Amniotic epithelial cell (primary cell): ENCODE results near the gene ATG9A.
"Not testable (repeated sequence)": the region's sequence is repeated elsewhere in the genome, so short reads cannot be mapped to it uniquely, and the experiment has no call there.

Experiments used
- DNase-seq: peaks from one replicate; pipeline ENCODE4 v3.0.0-alpha.2; 2010; ENCODE audit warnings: low read depth

Gene ATG9A

DNA sequence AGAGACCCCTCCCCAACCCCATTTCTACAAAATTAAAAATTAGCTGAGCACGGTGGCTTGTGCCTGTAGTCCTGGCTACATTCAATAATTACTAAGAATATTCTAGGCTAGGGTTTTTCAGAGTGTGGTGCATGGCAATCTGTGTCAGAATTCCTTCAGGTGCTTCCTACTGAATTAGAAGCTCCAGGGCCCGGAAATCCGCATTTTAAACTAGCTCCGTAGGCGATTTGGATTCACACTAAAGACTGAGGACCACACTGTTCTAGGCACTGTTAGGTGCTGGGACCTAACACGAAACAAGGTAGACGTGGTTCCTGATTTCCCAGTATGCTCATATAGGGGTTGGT lies 23.5 kb downstream of the ATG9A start:
- DNase-seq = no peak

DNA sequence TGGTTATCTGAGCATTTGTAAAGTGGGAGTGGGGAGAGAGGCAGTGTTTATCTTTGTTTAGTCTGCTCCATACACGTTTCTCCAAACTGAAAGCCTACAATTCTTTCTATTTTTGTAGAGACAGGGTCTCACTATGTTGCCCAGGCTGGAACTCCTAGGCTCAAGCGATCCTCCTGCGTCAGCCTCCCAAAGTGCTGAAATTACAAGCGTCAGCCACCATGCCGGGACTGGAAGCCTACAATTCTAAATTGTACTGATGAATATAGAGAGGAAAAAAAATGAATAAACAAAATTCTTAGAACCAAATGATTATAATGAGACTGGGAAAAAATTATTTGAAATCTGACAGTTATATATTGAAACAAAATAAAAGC lies 24.3 kb downstream of the ATG9A start:
- no peak for DNase-seq

DNA sequence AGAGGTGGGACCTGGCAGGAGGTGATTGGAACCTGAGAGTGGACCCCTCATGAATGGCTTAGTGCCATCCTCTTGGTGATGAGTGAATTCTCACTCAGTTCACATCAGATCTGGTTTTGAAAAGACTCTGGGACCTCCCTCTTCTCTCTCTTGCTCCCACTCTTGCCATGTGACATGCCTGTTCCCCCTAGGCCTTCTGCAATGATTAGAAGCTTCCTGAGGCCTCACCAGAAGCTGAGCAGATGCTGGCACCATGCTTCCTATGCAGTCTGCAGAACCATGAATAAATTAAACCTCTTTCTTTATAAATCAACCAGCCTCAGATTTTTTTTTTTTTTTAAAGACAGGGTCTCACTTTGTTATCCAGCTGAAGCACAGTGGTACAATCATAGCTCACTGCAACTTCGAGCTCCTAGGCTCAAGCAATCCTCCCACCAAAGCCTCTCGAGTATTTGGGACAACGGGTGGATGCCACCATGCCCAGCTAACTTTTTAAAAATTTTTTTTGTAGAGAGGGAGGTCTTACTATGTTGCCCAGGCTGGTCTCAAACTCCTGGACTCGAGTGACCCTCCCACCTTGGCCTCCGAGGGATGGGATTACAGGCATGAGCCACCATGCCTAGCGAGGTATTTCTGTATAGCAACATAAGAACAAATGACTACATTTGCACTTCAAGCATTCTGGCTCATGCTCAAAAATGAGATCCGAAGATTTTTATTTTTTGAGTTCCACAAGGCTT lies 24.8 kb downstream of the ATG9A start:
- DNase-seq = no peak

DNA sequence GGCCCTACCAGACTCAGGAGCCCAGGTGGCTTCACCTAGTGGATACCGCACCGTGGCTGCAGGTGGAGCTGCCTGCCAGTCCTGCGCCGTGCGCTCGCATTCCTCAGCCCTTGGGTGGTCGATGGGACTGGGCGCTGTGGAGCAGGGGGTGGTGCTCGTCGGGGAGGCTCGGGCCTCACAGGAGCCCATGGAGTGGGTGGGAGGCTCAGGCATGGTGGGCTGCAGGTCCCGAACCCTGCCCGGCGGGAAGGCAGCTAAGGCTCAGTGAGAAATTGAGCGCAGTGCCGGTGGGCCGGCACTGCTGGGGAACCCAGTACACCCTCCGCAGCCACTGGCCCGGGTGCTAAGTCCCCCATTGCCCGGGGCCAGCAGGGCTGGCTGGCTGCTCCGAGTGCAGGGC lies 28.1 kb downstream of the ATG9A start:
- DNase-seq = not testable (repeated sequence)

DNA sequence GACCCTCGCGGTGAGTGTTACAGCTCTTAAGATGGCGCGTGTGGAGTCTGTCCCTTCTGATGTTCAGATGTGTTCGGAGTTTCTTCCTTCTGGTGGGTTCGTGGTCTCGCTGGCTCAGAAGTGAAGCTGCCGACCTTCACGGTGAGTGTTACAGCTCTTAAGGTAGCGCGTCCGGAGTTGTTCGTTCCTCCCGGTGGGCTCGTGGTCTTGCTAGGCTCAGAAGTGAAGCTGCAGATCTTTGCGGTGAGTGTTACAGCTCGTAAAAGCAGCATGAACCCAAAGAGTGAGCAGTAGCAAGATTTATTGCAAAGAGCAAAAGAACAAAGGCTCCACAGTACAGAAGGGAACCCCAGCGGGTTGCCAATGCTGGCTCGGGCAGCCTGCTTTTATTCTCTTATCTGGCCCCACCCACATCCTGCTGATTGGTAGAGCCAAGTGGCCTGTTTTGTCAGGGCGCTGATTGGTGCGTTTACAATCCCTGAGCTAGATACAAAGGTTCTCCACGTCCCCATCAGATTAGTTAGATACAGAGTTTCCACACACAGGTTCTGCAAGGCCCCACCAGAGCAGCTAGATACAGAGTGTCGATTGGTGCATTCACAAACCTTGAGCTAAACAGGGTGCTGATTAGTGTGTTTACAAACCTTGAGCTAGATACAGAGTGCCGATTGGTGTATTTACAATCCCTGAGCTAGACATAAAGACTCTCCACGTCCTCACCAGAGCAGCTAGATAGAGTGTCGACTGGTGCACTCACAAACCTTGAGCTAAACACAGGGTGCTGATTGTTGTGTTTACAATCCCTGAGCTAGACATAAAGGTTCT lies 28.7 kb downstream of the ATG9A start:
- not testable (repeated sequence) for DNase-seq

DNA sequence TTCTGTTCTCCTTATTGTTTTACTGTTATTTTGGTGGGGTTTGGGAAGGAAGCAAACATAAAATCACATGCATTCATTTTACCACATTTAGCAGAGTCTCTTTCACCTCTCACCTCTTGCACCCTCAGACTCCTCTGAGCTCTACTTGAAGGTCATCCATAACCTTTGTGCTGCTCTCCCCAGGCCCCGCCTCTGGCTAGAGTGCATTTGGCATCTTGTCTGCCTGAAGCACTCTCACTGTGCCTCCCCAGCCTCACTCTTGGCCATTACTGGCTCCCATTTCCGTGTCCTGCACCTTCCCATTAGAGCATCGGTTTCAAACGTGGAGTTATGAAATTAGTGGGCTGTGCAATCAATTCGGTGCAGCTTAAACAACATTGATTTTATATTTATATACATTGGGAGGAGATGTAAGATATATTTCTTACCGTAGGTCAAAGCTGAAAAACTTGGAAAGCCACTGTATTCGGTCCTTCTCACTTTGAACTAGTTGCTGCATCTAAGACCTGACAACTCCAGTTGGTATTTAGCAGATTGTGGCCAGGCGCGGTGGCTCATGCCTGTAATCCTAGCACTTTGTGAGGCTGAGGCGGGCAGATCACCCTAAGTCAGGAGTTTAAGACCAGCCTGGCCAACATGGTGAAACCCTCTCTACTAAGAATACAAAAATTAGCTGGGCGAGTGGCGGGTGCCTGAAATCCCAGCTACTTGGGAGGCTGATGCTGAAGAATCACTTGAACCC lies 29.8 kb downstream of the ATG9A start:
- DNase-seq = no peak

DNA sequence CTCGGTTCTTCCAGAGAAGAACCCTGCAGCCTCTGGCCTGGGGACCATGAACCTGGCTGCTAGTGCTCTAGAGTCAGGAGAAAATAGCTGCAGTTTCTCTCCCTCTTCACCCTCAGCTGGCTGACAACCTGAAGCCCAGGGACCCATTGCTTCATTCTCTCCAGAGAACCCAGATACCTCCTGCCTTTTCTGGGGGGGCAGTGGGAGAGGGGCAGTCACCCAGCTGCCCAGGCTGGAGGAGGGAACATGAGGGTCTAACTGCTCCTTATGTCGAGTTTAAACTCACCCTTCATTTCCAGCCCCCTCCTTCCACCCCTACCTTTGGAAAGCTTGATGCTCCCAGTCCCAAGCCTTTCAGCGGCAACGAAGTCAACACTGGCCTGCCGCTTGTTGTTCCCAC lies 30.5 kb downstream of the ATG9A start:
- no peak for DNase-seq

DNA sequence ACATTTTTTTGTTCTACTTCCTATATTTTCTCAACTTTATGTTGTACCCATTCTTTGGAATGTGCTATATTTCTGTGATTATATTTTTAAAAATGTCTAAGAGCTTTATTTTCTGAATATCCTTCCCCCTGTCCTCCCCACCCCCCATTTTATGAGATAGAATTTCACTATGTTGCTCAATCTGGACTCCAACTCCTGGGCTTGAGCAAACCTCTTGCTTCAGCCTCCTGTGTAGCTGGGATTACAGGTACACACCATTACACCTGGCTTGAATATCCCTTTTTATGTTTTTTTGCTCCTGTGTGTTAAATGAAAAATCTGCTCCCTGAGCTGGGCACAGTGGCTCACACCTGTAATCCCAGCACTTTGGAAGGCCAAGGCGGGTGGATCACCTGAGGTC lies 32.0 kb downstream of the ATG9A start:
- DNase-seq = no peak

DNA sequence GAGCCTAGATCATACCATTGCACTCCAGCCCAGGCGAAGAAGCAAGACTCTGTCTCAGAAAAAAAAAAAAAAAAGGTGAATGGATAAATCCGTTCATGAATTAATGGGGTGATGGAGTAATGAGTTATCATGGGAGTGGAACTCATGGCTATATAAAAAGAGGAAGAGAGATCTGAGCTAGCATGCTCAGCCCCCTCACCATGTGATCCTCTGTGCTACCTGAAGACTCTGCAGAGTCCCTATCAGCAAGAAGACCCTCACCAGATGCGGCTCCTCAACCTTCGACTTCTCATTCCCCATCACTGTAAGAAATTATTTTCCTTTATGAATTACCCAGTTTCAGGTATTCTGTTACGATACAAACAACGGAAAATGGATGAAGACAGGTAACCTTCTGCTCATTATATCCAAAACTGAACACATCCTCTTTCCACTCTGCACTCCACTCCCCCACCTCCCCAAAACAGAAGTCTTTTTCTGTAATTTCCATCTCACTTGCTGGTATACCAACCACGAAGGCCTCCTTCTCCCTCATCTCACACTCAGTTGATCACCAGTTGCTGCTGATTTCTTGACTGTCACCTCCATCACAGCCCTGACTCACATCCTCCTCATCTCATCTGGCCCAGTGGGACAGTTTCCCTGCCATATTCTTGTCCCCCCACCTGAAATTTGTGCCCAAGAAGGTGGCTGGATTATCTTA lies 42.5 kb downstream of the ATG9A start:
- no peak for DNase-seq

DNA sequence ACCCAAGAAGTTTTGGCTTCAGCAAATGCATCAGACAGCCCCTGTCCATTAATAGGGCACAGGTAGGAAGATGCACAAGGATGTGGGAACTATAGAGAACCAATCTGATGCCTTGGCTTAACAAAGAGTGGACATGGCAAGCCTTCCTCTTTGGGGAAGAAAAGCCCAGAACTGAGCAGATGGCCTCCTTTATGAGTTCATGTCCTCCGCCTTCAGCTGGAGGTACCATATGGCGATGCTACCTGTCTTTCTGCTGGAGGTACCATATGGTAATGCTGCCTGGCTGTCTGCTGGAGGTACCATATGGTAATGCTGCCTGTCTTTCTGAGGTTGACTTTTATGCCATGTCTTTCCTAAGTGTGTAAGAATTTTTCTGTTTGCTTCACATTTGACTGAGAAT lies 45.3 kb downstream of the ATG9A start:
- DNase-seq = no peak

DNA sequence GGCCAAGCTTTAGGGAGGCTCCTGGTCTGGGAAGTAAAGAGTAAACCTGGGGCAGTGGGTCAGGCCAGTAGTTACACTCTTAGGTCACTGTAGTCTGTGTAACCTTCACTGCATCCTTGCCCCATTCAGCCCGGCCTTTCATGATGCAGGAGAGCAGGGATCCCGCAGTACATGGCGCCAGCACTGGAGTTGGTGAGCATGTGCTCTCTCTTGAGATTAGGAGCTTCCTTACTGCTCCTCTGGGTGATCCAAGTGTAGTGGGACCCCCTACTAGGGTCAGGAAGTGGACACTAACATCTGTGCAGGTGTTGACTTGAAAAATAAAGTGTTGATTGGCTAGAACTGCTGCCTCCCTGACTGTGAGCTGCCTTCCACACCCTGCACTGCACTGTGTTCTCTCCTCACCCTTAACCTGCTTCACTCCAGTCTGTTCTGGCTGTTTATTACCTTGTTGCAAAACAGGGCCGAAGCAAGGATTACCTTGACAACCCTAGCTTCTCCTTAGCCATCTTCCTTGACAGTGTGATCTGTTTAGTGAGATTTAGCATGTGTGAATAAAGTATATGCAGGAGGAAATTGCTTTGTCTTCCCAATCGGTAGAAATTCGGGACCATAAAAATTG lies 46.2 kb downstream of the ATG9A start:
- no peak for DNase-seq

DNA sequence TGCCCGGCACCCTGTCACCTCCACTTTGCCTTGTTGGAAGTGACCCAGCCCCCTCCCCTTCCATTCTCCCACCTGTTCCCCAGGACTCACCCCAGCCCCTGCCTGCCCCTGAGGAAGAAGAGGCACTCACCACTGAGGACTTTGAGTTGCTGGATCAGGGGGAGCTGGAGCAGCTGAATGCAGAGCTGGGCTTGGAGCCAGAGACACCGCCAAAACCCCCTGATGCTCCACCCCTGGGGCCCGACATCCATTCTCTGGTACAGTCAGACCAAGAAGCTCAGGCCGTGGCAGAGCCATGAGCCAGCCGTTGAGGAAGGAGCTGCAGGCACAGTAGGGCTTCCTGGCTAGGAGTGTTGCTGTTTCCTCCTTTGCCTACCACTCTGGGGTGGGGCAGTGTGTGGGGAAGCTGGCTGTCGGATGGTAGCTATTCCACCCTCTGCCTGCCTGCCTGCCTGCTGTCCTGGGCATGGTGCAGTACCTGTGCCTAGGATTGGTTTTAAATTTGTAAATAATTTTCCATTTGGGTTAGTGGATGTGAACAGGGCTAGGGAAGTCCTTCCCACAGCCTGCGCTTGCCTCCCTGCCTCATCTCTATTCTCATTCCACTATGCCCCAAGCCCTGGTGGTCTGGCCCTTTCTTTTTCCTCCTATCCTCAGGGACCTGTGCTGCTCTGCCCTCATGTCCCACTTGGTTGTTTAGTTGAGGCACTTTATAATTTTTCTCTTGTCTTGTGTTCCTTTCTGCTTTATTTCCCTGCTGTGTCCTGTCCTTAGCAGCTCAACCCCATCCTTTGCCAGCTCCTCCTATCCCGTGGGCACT lies 46.9 kb downstream of the ATG9A start:
- DNase-seq = no peak

DNA sequence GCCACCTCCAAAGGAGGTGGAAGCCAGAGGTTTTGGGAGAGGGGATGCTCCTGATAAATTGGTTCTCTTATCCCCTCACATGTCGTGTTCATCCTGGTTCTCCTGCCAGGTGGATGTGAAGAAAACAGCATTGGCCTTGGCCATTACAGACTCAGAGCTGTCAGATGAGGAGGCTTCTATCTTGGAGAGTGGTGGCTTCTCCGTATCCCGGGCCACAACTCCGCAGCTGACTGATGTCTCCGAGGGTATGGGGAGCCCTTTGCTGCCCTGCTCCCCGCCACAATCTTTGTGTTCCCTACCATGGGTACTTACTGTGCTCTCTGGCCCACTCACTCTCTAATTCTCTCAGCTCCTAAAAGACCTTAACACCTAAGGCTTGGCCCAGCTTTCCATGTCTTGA lies 47.9 kb downstream of the ATG9A start:
- DNase-seq = no peak

DNA sequence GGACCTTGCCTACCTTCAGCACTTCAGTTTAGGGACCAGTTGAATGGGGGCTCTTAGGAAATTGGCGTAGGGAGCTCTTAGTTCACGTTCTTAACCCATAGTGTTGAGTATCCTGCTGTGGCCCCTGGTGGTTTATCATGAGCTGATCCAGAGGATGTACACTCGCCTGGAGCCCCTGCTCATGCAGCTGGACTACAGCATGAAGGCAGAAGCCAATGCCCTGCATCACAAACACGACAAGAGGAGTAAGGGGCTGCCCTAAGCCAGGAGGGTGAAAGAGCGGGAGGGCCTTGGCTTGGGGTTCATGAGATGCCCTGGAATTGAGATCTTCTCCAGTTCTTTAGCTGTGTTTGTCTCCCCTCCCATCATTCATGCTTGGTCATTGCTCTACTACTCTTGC lies 48.5 kb downstream of the ATG9A start:
- no peak for DNase-seq

DNA sequence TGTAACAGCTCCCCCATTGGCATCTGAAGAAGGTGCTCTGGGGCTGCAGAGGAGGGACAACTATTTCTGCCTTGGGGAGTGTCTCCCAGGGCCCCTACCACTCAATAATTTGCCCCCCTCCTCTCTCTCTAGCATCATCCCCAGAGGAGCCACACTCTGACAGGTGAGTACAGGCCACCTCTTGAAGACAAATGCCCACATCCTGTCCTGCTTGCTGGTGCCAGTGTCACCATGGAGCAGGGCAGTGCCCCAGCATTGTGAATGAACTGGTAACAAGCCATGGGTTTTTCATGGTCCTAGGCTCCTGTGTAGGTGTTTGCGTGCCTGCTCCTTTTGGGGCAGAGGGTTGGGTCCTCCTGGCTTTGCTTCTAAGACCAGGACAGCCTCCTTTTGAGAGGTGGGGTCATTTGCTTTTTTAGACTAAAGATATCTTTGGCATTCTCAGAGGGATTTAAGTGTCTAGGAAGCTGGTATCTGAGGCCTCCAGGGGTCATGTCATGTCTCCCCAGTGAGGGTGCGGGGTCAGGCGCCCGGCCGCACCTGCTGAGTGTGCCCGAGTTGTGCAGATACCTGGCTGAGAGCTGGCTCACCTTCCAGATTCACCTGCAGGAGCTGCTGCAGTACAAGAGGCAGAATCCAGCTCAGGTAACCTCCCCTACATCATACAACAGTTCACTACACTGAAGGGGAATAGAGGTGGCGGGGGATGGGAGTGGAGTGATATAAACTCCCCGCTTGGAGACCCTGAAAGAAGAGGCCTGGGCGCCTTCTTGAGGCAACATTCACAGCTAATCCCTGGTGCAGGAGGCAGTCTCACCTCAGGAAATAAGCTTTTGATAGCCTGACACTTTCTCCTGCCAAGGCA lies 49.6 kb downstream of the ATG9A start:
- DNase-seq = no peak

DNA sequence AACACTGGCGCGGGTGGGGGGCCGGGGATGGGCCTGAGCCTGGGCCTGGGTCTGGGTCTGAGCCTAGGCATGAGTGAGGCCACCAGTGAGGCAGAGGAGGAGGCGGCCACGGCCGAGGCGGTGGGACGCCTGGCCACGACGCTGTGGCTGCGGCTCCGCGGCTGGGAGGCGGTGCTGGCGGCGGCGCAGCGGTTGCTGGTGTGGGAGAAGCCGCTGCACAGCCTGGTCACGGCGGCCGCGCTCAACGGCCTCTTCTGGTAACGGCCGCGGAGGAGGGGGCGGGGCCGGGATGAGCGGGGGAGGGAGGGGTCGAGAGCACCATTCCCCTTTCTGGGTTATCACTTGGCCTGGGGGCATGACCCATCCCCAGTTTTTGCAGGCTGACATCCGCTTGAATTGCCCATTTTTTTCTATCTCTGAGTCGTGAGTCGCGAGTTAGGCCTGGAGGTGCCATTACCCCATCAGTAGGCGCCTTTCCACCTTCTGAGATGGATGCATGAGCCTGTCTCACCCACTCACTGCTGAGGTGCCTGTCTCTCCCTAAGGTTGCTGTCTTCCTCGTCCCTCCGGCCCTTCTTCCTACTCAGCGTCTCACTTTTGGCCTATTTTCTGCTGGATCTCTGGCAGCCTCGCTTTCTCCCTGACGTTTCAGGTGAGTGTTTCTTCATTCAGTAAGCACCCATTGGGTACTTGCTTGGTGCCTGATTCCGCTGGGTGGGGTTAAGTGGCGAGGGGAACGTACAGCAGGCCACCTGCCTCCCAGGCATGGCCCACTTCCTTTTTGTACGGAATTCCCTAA lies 50.9 kb downstream of the ATG9A start:
- no peak for DNase-seq

DNA sequence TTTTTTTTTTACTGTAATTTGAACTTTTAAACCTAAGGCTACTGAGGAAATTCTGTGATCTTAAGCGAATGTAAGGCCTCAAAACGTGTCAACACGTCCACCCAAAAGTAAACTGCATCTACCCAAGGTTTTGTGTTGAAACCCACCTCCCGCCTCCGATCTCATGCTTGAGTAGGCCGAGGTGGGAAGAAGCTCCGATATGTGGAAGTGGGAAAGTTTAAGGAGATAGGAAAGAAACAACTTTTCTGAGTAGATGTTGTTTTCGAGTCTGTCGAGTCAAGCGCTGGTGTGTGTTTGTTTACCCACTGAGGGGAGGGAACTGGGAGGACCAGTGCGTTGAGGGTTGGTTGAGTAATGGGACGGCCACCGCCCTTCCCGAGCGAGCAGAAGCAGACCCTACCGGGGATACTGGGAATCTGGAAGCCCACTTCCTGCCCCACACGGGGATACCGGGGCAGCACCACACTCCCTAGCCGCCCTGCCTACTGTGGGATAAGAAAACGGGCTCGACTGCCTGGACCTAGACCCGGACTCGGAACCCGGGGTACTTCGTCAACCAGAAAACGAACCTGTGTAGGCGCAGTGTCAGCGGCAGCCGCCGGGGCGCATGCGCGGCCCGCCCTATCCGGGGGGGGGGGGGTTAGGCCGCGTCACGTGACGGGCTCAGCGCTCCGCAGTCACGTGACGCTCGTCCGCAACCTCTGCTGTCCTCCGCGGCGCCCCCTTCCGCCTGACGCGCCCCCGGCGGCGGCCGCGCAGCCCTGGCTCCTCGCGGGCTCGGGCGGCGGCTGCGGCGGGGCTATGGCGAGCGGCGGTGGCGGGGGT lies 51.7 kb downstream of the ATG9A start, which contains the start of gene RETREG2:
RETREG2 (plus strand) TSS at position 724 of the 825 bp plus-strand sequence; CDS start at position 802, 78 bp downstream.
- DNase-seq = peak; percentile 93
